Peyer's patch (tissue), 4 donors: ENCODE results near the gene WDR49. TPM values are rescaled to one million over a fixed set of nuclear protein-coding genes. Genes with fewer than 3 reads are reported as not detected.

Experiments used
- DNase-seq, 3 donors: peaks; one replicate each; pipeline ENCODE4 v3.0.0-alpha.2; 2017 to 2019
- H3K27ac ChIP-seq, 4 donors: fragments of 200-600 bp; sonication (generic); one replicate each; pipeline ENCODE4 v1.5.1; 2016 to 2019
- H3K27me3 ChIP-seq, 2 donors: fragments of 200-600 bp; sonication (generic); one replicate each; pipeline ENCODE4 v1.5.1; 2019
- H3K36me3 ChIP-seq, 3 donors: fragments of 200-600 bp; sonication (generic); one replicate each; pipeline ENCODE4 v1.5.1; 2016 to 2019
- H3K4me1 ChIP-seq, 4 donors: fragments of 200-600 bp; sonication (generic); one replicate each; pipeline ENCODE4 v1.5.1; 2016 to 2019
- H3K4me3 ChIP-seq, 4 donors: fragments of 200-600 bp; sonication (generic); 1 replicate in 3 of 4; 2 replicates in 1 of 4; pipeline ENCODE4 v1.5.1; 2016 to 2019; ENCODE audit warnings: mild to moderate bottlenecking in 1 of 4
- H3K9me3 ChIP-seq, 4 donors: fragments of 200-600 bp; sonication (generic); one replicate each; pipeline ENCODE4 v1.5.1; 2016 to 2019; ENCODE audit warnings: mild to moderate bottlenecking in 1 of 4
- POLR2A ChIP-seq, 2 donors: fragments of 450-650 bp; IDR thresholded peaks; one replicate each; pipeline ENCODE4 v1.5.1; 2017; ENCODE audit warnings: antibody characterized with exemption in 2 of 2, mild to moderate bottlenecking in 2 of 2, moderate library complexity in 2 of 2
- total RNA-seq, 4 donors: library from RNA; depleted of rRNA; stranded (reverse); fragments of >200 nt; gene quantifications; one replicate each; pipeline ENCODE4 v1.1.0, GENCODE V29; 2016
- TF ChIP-seq, protein P1 (sequence below), 6 experiments: fragments of 450-650 bp in 4 of 6; fragments of 200-600 bp in 2 of 6; sonication (generic) in 1 of 6; IDR thresholded peaks; one replicate each; pipeline ENCODE4 v1.5.1; 2017 to 2019; ENCODE audit warnings: antibody characterized with exemption in 6 of 6, mild to moderate bottlenecking in 3 of 6, moderate library complexity in 1 of 6

Gene WDR49
- 10 to 100 TPM in 1 of 4 donors, 1 to 10 TPM in 2, not detected in 1; 1.5 to 11.4 (median 3.0) TPM for total RNA-seq

DNA sequence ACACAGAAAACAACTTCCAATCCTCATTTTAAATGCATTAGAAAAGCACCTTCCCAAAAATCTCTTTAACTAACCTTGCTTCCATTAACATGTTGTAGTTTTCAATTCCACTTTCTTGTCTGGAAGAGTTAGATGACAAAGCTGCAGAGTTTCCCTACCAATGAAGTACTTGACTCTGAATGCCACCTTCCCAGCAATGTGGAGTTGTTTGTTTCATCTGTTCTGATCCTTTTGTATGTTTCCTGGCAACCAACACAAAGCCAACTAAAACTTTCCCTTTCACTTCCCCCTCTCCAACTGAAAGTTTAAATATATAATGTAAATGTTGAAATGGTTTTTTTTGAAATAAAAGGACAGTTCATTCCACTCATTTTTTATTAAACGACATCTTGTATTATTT lies at the start of gene WDR49:
Gene WDR49, minus strand, starts transcription at position 183 of the 400 bp plus-strand sequence. CDS start 517 bp downstream, outside the sequence.
- no peaks in the 10 kb centered on the region for H3K36me3 ChIP-seq
- no peak within 1 kb of the TSS for H3K27ac ChIP-seq
- H3K4me1 ChIP-seq, result peaks cover 0 to 6% (median 0%) of the 10 kb centered on the region in 4 donors
- no peak within 1 kb of the TSS for H3K4me3 ChIP-seq
- no peaks in the 10 kb centered on the region for H3K9me3 ChIP-seq
- no peak for DNase-seq
- H3K27me3 ChIP-seq, result no peaks in the 10 kb centered on the region
- no peak for TF ChIP-seq POLR2A (IDR thresholded peaks at IDR 0.05)
- TF ChIP-seq, protein P1, sequence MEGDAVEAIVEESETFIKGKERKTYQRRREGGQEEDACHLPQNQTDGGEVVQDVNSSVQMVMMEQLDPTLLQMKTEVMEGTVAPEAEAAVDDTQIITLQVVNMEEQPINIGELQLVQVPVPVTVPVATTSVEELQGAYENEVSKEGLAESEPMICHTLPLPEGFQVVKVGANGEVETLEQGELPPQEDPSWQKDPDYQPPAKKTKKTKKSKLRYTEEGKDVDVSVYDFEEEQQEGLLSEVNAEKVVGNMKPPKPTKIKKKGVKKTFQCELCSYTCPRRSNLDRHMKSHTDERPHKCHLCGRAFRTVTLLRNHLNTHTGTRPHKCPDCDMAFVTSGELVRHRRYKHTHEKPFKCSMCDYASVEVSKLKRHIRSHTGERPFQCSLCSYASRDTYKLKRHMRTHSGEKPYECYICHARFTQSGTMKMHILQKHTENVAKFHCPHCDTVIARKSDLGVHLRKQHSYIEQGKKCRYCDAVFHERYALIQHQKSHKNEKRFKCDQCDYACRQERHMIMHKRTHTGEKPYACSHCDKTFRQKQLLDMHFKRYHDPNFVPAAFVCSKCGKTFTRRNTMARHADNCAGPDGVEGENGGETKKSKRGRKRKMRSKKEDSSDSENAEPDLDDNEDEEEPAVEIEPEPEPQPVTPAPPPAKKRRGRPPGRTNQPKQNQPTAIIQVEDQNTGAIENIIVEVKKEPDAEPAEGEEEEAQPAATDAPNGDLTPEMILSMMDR (IDR thresholded peaks at IDR 0.05), result no peak

DNA sequence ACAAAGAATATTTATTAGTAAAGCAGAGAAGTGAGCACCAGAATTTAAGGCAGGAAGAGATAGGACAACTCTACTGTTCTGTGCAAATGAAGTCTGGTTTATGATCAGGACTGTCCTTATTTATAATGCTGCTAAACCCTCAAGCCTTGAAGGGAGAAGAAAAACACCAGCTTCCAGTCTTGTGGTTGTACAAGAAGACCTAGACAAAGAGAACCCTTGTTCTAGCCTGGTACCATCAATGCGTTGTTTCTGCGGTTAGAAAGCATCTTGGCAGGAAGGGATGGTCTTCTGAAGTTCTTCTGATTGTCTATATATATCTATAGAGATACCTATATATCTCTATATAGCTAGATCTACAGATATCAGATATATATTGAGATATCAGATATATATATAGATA lies 47.2 kb upstream of the WDR49 start:
- peaks cover 0 to 26% (median 0%) of the 10 kb centered on the region in 3 donors for H3K36me3 ChIP-seq
- no peaks in the 10 kb centered on the region for H3K4me1 ChIP-seq

DNA sequence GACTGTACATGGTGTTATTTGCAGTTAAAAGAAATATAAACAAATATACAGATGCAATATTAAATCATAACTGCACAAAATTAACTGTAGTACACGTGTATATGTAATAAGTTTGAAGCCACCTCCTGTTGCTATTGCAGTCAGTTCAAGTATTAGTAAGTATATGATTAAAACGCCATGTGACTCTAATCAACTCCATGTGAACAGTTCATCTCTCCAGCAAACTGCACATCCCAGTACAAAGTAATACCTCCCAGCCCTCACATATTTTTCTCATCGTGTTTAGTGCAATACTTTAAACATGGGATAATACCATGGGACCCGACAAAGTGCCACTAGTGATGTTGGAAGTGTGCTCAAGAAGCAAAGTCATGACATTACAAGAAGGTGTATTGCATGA lies 46.3 kb upstream of the WDR49 start:
- Histone ChIP-seq H3K4me3 (no peak overlapping the region), H3K36me3 (peaks cover 0 to 35% (median 0%) of the 10 kb centered on the region in 3 donors), H3K27ac (no peak overlapping the region), H3K9me3 (no peaks in the 10 kb centered on the region), H3K4me1 (no peaks in the 10 kb centered on the region), H3K27me3 (no peaks in the 10 kb centered on the region)
- no peak for TF ChIP-seq POLR2A (IDR thresholded peaks at IDR 0.05)
- TF ChIP-seq, protein P1 (IDR thresholded peaks at IDR 0.05), result no peak
- no peak for DNase-seq

More for the DNA sequence above, 47.2 kb upstream of the WDR49 start:
- DNase-seq, result no peak
- Histone ChIP-seq H3K4me3 (no peak overlapping the region), H3K27ac (no peak overlapping the region), H3K9me3 (no peaks in the 10 kb centered on the region), H3K27me3 (no peaks in the 10 kb centered on the region)
- TF ChIP-seq POLR2A (IDR thresholded peaks at IDR 0.05), result no peak
- TF ChIP-seq, protein P1 (IDR thresholded peaks at IDR 0.05), result no peak

DNA sequence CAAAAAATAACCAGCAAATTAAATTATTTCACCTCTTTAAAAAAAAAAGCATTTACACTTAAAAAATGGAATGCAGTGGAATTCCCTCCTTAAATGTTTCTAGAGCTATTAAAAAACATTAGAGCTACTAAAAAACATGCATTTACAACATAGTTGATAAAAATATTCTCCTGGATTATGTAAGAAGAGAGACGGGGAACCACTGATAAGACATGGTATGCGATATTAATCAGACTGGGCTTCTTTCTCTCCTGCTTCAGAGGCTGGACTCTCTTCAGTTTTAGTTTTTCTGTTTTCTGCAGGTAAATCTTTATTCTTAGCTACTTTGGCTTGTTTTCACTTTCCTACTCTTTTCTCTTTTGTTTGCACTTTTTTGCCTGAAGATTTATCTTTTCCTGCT lies 40.4 kb upstream of the WDR49 start:
- H3K4me3 ChIP-seq, result no peak overlapping the region
- DNase-seq, result no peak
- no peak overlapping the region for H3K27ac ChIP-seq
- TF ChIP-seq, protein P1 (IDR thresholded peaks at IDR 0.05), result no peak
- peaks cover 0 to 39% (median 0%) of the 10 kb centered on the region in 3 donors for H3K36me3 ChIP-seq
- no peaks in the 10 kb centered on the region for H3K27me3 ChIP-seq
- H3K4me1 ChIP-seq, result no peaks in the 10 kb centered on the region
- H3K9me3 ChIP-seq, result no peaks in the 10 kb centered on the region

DNA sequence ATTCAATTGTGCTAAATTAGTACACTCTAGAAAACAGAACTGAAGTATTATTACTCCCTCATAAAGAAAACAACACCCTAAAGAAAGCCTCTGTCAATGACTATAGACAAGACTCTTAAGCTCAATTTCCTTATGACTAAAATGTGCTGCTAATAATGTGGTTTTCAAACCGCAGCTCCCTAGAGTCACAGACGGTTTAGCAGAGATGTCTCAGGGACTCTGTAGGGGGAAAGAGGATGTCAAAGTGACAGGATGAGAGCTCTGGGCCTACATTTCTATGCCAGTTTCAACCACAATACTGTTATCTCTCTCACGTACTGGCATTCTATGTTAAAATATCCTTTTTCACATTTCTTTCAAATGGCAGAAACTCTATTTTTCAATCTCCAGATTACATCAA lies 37.6 kb upstream of the WDR49 start:
- DNase-seq, result no peak
- H3K27ac ChIP-seq, result no peak overlapping the region
- H3K27me3 ChIP-seq, result no peaks in the 10 kb centered on the region
- H3K9me3 ChIP-seq, result no peaks in the 10 kb centered on the region
- H3K36me3 ChIP-seq, result peaks cover 0 to 40% (median 0%) of the 10 kb centered on the region in 3 donors
- no peaks in the 10 kb centered on the region for H3K4me1 ChIP-seq
- TF ChIP-seq, protein P1 (IDR thresholded peaks at IDR 0.05), result no peak
- no peak overlapping the region for H3K4me3 ChIP-seq
